ENCODE results near the gene SKIC3. TPM values are rescaled to one million over a fixed set of nuclear protein-coding genes. Genes with fewer than 3 reads are reported as not detected.

SKIC3 gene
- total RNA-seq, 4 donors from 2014 or later = 83.1 to 112 (median 91.1) TPM

GRCh38 chr5:95555553-95555952, 776 bp upstream of the SKIC3 start:
- no peak for TF ChIP-seq CTCF (IDR thresholded peaks at IDR 0.05; ENCODE audit: low read depth)

DNA sequence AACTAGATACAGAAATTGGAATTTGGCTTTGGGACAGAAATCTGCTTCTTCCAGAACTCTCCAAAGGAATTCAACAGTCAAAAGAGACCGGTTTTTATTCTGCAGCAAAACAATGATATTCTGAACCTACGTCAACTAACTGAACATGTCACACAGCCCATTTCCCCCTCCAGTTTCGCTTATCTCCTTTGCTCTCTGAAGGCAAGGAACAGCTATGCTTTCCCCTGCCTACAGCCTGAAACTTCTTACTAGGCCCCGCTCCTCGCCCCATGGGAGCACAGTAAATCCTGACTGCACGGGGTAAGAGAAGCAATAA, 488 bp downstream of the SKIC3 start:
- TF ChIP-seq CTCF (IDR thresholded peaks at IDR 0.05; ENCODE audit: low read depth) = no peak

- no peak for TF ChIP-seq CTCF (IDR thresholded peaks at IDR 0.05; ENCODE audit: low read depth)
These were observed 5.7 kb downstream of the SKIC3 start for GRCh38 chr5:95549030-95549429.

DNA sequence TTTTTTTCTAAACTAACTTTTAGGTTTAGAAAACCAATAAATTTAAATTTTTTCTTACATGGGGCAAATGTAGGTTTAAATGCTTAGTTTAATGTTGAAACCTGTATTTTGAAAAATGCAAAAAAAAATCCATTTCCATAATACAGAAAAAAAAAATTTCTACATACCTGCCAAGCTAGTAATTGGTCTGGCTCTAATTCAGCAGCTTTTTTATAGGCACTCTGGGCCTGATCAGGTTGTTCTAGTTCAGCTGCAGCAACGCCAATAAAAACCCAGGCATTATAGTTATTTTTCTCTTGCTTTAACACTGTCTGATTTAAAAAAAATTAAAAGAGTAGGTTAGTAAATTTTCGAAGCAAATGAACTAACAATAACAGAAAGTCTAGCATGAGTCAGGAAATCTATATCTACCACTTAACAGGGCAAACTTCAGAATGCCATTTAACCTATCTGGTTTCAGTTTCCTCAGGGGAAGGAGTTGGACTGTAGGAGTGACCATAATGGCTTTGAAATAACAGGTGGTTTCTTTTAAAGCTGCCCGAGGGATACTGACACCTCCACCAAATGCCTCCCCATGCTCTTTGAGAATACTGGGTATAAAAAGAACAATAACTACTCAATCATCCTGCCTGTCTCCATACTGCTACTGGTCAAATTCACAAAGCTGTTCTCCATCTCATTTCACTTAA, 11.6 kb downstream of the SKIC3 start:
- no peak for TF ChIP-seq CTCF (IDR thresholded peaks at IDR 0.05; ENCODE audit: low read depth)

- TF ChIP-seq CTCF (IDR thresholded peaks at IDR 0.05; ENCODE audit: low read depth) = no peak
These were observed 17.3 kb downstream of the SKIC3 start for GRCh38 chr5:95537501-95537900.

DNA sequence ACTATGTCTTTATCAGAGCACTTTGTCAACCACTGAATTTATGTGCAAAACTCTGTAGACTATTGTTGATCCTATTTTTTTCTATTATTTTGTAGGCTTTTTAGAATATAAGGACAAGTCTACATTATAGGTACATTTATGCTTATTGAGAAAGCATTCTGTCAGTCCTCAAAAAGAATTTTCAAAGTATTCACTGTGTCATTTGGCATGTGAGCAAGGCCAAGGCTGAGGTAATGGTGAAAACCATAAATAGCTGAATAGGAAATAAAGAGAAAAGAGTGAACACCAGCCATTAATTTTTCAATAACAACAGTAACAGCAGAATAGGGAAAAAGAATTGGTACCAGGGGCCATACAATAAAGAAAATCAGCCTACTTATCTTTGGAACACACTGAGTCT, 21.0 kb downstream of the SKIC3 start:
- no peak for TF ChIP-seq CTCF (IDR thresholded peaks at IDR 0.05; ENCODE audit: low read depth)

DNA sequence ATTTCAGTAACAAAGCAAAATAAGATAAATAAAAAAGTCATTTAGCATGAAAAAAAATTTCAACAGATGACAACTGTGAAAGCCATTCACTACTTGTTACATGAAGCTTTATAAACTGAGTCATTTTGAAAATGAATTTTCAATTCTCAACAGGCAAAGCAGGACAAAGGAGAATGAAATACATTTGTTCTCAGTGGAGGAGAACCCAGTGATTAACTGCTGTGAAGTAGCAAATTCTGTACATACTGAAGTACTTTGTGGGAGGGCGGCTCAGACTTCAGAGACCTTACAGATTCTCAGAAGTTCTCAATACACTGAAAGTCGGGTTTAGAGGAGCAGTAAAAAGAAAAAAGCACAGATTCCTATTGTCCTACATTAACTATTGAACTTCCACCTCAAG, 21.7 kb downstream of the SKIC3 start:
- TF ChIP-seq CTCF (IDR thresholded peaks at IDR 0.05; ENCODE audit: low read depth) = no peak
